ENCODE results near the gene PDE9A. TPM values are rescaled to one million over a fixed set of nuclear protein-coding genes. Genes with fewer than 3 reads are reported as not detected.

The PDE9A gene
- total RNA-seq, 1 experiment from 2014 or later = 31.9 TPM

GRCh38 chr21:42615924-42616323 is 37.5 kb upstream of the PDE9A start:
- H4K91ac ChIP-seq (ENCODE audit: insufficient read length, low read depth, low read length) = no peak overlapping the region
- peaks cover 43% of the 10 kb centered on the region for H3K27me3 Mint-ChIP-seq (ENCODE audit: low read depth)
- no peaks in the 10 kb centered on the region for H3K23me2 ChIP-seq (ENCODE audit: insufficient read length, low read depth, low read length, poor library complexity, severe bottlenecking)
- H3K9ac ChIP-seq (ENCODE audit: extremely low read depth, insufficient read length, low read length) = no peak overlapping the region
- TF ChIP-seq CTCF (conservative IDR thresholded peaks at IDR 0.05) = no peak
- no peak overlapping the region for H3K56ac ChIP-seq (ENCODE audit: insufficient read length, low read depth, low read length)
- H2AK5ac ChIP-seq (ENCODE audit: insufficient read length, low read length) = no peak overlapping the region
- H3K9me3 Mint-ChIP-seq = peaks cover 3% of the 10 kb centered on the region in 2 experiments; a peak in 3 of 5 replicates
- no peak overlapping the region for H3K4me3 Mint-ChIP-seq
- no peaks in the 10 kb centered on the region for H3K9me3 ChIP-seq (ENCODE audit: control insufficient read depth, low read depth, low read length)
- no peak overlapping the region for H3K14ac ChIP-seq (ENCODE audit: insufficient read depth, low read length)
- H3K27me3 ChIP-seq (ENCODE audit: insufficient read depth, low read length) = no peaks in the 10 kb centered on the region
- H2BK15ac ChIP-seq (ENCODE audit: low read depth, low read length) = no peak overlapping the region
- H3K79me2 ChIP-seq (ENCODE audit: insufficient read depth, low read length) = no peaks in the 10 kb centered on the region
- H3K4me1 ChIP-seq (ENCODE audit: insufficient read depth, low read length) = no peaks in the 10 kb centered on the region
- H3K4me1 Mint-ChIP-seq = peaks cover 4% of the 10 kb centered on the region in 2 experiments; a peak in 2 of 4 replicates
- no peak overlapping the region for H3K4ac ChIP-seq (ENCODE audit: low read depth, low read length)
- no peak overlapping the region for H3K4me2 ChIP-seq (ENCODE audit: insufficient read depth, insufficient read length, low read length)
- DNase-seq = no peak
- no peak overlapping the region for H3K23ac ChIP-seq (ENCODE audit: insufficient read length, low read depth, low read length)
- no peak overlapping the region for H4K5ac ChIP-seq (ENCODE audit: insufficient read length, low read depth, low read length)
- no peak overlapping the region for H3K27ac ChIP-seq (ENCODE audit: insufficient read length, low read depth, low read length)
- no CpG with 5 or more reads among the region's 3 CpGs for WGBS (ENCODE audit: extremely low coverage, insufficient read length, low lambda C conversion rate)
- no peak overlapping the region for H3K27ac Mint-ChIP-seq
- H3K79me1 ChIP-seq (ENCODE audit: insufficient read depth, low read depth, low read length, poor library complexity, severe bottlenecking) = no peaks in the 10 kb centered on the region
- H3K18ac ChIP-seq (ENCODE audit: insufficient read length, low read depth, low read length) = no peak overlapping the region
- H2AFZ ChIP-seq (ENCODE audit: low read length) = no peak overlapping the region
- no peaks in the 10 kb centered on the region for H3K36me3 Mint-ChIP-seq (ENCODE audit: insufficient read depth in 1 of 3, low read depth in 3 of 3)
- peaks cover 3% of the 10 kb centered on the region for H4K20me1 ChIP-seq (ENCODE audit: control insufficient read depth, insufficient read depth, insufficient read length)
- no peak overlapping the region for H2BK5ac ChIP-seq (ENCODE audit: insufficient read length, low read length)
- H3T11ph ChIP-seq (ENCODE audit: low read length) = no peak overlapping the region
- H4K8ac ChIP-seq (replicated peaks; ENCODE audit: insufficient read length, low read depth, low read length) = no peak overlapping the region
- H2BK20ac ChIP-seq (ENCODE audit: low read depth, low read length, poor library complexity, severe bottlenecking) = no peak overlapping the region
- H2BK12ac ChIP-seq (ENCODE audit: insufficient read length, low read depth, low read length) = no peak overlapping the region
- H2BK120ac ChIP-seq (ENCODE audit: low read depth, low read length, poor library complexity, severe bottlenecking) = no peak overlapping the region
